Ishikawa (cell line): Measurements from ENCODE around the gene MIA.

ENCODE experiments used
- CEBPB ChIP-seq: IDR thresholded peaks from 2 replicates; pipeline ENCODE4 v1.6.1; 2012
- CREB1 ChIP-seq: IDR thresholded peaks from 2 replicates; pipeline ENCODE4 v1.6.1; 2012; ENCODE audit warnings: low read depth
- EGR1 ChIP-seq: IDR thresholded peaks from 2 replicates; pipeline ENCODE4 v1.6.1; 2012
- TF ChIP-seq, protein P1 (sequence below): IDR thresholded peaks from 2 replicates; pipeline ENCODE4 v1.6.1; 2012; ENCODE audit warnings: low read depth, mild to moderate bottlenecking
- TF ChIP-seq, protein P2 (sequence below): IDR thresholded peaks from 2 replicates; pipeline ENCODE4 v1.6.1; 2012

DNA sequence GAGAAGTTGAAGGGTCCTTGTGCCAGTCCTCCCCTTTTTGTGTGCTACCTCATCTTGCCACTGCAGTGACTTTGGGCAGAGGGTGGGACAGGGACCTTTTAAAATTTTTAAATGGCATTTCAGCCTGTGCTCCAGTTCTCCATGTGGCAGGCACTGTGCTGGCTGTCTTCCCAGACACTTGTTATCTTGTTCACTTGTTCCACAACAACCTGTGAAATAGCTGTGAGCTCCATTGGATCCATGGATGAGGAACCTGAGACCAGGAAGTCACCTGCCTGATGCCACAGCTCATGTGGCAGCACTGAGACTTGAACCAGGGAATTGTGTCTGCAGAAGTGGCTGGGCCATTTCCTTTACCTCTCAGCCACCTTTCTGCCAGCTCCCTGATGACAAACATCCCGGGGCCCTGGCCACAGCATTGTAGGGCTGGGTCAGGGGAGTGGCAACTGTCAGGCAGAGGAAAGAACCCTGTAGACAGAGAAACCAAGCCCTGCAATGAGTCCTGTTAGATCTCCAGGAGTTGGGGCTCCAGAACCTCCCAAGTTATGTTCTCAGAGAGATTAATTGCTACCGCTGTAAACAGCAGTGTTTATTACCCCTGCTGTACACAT, 30.0 kb downstream of the MIA start:
- TF ChIP-seq EGR1: no peak
- TF ChIP-seq, protein P1, sequence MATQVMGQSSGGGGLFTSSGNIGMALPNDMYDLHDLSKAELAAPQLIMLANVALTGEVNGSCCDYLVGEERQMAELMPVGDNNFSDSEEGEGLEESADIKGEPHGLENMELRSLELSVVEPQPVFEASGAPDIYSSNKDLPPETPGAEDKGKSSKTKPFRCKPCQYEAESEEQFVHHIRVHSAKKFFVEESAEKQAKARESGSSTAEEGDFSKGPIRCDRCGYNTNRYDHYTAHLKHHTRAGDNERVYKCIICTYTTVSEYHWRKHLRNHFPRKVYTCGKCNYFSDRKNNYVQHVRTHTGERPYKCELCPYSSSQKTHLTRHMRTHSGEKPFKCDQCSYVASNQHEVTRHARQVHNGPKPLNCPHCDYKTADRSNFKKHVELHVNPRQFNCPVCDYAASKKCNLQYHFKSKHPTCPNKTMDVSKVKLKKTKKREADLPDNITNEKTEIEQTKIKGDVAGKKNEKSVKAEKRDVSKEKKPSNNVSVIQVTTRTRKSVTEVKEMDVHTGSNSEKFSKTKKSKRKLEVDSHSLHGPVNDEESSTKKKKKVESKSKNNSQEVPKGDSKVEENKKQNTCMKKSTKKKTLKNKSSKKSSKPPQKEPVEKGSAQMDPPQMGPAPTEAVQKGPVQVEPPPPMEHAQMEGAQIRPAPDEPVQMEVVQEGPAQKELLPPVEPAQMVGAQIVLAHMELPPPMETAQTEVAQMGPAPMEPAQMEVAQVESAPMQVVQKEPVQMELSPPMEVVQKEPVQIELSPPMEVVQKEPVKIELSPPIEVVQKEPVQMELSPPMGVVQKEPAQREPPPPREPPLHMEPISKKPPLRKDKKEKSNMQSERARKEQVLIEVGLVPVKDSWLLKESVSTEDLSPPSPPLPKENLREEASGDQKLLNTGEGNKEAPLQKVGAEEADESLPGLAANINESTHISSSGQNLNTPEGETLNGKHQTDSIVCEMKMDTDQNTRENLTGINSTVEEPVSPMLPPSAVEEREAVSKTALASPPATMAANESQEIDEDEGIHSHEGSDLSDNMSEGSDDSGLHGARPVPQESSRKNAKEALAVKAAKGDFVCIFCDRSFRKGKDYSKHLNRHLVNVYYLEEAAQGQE: no peak
- no peak for TF ChIP-seq CEBPB
- TF ChIP-seq, protein P2, sequence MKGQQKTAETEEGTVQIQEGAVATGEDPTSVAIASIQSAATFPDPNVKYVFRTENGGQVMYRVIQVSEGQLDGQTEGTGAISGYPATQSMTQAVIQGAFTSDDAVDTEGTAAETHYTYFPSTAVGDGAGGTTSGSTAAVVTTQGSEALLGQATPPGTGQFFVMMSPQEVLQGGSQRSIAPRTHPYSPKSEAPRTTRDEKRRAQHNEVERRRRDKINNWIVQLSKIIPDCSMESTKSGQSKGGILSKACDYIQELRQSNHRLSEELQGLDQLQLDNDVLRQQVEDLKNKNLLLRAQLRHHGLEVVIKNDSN: no peak
- no peak for TF ChIP-seq CREB1
